NCI-H82 treated with DMSO at 0.1 percent for 48 hours (cell line): ENCODE data around the gene GYPB.
"Not testable (repeated sequence)": the region's sequence is repeated elsewhere in the genome, so short reads cannot be mapped to it uniquely, and the experiment has no call there.

Source experiments
- DNase-seq: peaks from one replicate; lab custom pipeline; 2025; ENCODE audit not compliant: unreplicated experiment; lab: John Stamatoyannopoulos, UW

The GYPB gene

GRCh38 chr4:144016057-144016605 lies 3.0 kb downstream of the GYPB start:
- DNase-seq = not testable (repeated sequence)

DNA sequence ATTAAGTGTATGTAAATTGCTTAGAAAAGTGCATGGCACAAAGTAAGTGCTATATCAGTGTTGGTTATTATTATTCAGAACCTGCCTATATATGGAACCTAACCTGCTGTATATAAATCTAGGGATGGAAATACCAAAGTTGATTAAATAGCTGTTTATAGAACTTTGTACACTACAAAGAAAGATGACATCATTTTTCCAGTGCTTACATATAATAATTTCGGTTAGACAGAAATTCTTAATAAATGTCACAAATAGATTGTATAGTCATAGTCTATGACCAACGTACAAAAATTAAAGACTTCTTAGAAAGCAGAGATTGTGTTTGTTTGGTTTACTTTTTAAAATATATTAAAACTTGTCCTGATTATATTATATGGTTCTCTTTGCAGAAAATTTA lies 4.4 kb downstream of the GYPB start:
- DNase-seq = no peak

DNA sequence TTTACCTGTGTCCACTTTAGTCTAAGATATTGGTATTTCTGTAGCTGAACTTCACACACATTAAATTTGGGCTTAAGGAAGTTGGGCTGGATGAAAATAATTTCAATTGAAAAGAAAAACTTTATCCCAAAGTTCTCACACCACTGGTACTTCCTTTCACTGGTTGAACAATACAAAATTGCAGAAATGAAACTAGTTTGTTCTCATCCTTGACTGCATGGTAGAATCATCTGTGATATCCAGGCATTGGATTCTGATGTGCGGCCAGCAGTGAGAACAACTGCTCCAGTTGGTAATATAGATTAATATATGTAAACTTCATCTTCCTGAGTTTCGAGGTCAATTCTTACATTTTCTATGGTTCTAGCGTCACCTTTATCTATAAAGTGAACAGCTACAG lies 10.6 kb downstream of the GYPB start:
- not testable (repeated sequence) for DNase-seq

- not testable (repeated sequence) for DNase-seq
Observed at GRCh38 chr4:144007960-144008359, 11.2 kb downstream of the GYPB start.

GRCh38 chr4:144006200-144006803 lies 12.9 kb downstream of the GYPB start:
- not testable (repeated sequence) for DNase-seq

DNA sequence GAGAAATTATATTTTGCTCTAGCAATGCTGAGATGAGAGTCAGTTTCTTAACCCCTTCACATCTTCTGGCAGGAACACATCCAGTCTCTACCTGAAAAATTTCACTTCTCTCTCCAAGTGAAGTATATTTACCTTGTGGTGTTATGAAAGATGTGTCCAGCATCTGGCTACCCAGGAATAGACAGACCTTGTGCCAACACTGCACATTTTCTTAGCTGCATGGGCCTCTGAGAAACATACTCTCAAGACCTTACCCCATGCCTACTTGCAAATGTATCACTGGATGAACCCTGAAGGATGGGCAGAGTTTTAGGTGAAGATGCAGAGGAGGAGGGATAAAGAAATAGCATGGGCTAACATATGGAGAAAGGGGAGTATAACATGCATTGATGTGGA lies 13.6 kb downstream of the GYPB start:
- DNase-seq = not testable (repeated sequence)

- DNase-seq = not testable (repeated sequence)
Observed at GRCh38 chr4:144004868-144005557, 14.2 kb downstream of the GYPB start.

DNA sequence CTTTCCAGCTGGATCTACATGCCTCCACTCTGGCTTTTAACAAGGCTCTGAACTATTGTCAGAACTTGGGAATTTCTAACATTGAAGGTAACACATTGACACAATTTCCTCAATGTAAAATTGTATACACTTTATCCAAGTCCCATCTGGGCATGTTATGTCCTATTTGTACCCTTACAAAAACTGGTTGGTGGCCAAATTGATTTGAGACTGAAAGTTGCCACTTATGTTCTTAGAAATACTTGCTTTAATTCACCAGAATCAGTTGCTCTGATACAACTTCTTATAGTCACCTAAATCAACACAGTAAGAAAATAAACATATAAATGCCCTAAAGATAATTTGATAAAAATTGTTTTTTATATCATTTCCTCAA lies 15.3 kb downstream of the GYPB start:
- DNase-seq = not testable (repeated sequence)

- DNase-seq = not testable (repeated sequence)
Observed at GRCh38 chr4:144003205-144003889, 15.8 kb downstream of the GYPB start.

DNA sequence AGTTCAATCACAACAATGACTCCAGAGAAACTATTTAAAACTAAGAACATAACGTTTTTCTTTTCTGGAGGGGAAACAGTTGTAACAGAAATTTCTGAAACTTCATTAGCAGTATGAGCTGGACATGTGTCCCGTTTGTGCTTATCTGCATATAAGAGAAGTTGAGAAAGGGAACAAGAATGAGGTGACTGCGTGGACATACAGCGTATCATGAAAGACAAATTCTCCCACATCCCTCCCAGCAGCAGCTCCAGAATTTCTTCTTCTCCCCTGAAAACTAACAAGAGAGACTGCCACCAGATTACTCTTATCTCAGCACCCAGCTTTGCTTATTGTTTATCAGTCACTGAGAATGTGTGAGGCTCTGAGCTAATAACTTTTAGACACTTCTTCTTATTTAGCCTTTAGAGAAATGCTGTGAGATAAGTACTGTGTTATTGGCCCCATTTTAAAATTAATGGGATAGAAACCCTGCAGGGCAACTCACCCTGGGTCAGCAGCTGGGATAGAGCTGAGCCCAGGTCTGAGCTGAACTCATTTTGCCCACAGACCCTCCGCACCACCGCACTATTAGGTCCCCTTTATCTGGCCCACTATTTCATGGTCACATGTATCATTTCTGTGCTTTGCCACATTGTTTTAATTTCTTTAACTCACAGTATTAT lies 18.7 kb downstream of the GYPB start:
- DNase-seq = not testable (repeated sequence)

GRCh38 chr4:143996193-143996592 lies 23.0 kb downstream of the GYPB start:
- DNase-seq = not testable (repeated sequence)

DNA sequence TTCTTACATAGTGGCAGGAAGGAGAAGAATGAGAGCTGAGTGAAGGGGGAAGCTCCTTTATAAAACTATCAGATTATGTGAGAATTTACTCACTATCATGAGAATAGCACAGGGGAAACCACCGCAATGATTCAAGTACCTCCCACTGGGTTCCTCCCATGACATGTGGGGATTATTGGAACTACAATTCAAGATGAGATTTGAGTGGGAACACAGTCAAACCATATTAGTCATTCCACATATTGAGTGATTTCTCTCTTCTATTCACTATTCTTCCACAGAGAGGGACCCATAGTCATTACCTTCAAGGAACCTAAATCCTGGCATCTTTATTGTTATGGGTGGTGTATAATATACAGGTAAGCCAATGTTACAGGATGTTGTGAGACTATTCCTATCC lies 27.4 kb downstream of the GYPB start:
- not testable (repeated sequence) for DNase-seq

- DNase-seq = not testable (repeated sequence)
Observed at GRCh38 chr4:143990717-143991116, 28.5 kb downstream of the GYPB start.

GRCh38 chr4:143986180-143986579 lies 33.0 kb downstream of the GYPB start:
- no peak for DNase-seq

- not testable (repeated sequence) for DNase-seq
Observed at GRCh38 chr4:143980776-143981175, 38.4 kb downstream of the GYPB start.

- DNase-seq = not testable (repeated sequence)
Observed at GRCh38 chr4:143975527-143975926, 43.7 kb downstream of the GYPB start.

- not testable (repeated sequence) for DNase-seq
Observed at GRCh38 chr4:143974021-143974420, 45.2 kb downstream of the GYPB start.

DNA sequence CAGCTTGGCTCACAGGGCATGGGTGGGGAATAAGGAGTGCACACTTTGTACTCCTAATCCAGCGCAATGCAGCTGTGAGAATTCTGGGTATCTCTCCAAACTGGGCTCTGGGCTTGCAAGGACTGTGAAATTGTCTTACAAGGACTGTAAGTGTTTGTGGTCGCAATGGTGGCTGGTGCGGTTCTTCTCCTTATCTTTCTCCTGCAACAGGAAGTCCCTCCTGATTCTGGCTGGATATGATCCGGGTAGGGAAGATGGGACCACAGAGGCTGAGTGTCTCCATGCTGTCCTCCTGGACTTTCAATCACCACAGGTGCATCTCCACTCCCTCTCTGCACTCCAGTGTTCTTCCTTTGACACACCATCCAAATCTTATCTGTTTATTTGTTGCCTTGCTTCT lies 58.1 kb downstream of the GYPB start:
- no peak for DNase-seq

- DNase-seq = not testable (repeated sequence)
Observed at GRCh38 chr4:143955306-143955705, 63.9 kb downstream of the GYPB start.

DNA sequence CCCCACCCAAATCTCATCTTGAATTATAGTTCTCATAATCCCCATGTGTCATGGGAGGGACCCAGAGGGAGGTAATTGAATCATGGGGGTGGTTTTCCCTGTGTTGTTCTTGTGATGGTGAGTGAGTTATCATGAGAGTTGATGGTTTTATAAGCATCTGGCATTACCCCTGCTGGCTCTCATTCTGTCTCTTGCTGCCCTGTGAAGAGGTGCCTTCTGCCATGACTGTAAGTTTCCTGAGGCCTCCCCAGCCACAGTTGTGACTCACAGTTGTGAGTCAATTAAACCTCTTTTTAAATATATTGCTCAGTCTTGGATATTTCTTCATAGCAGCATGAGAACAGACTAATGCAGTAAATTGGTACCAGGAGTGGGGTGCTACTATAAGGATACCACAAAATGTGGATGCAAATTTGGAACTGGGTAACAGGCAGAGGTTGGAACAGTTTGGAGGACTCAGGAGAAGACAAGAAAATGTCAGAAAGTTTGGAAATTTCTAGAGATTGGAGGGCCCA lies 67.7 kb downstream of the GYPB start:
- not testable (repeated sequence) for DNase-seq

- DNase-seq = not testable (repeated sequence)
Observed at GRCh38 chr4:143950967-143951366, 68.2 kb downstream of the GYPB start.
